GM12878 (cell line): ENCODE measurements around the gene DLK1. TPM values are rescaled to one million over a fixed set of nuclear protein-coding genes. Genes with fewer than 3 reads are reported as not detected.

Experiments used
- ATAC-seq: fragments of 200-7000 bp; cut with Tn5 transposase; 3 replicates; pipeline ENCODE4 v1.9.1; 2020; ENCODE audit warnings: mild to moderate bottlenecking, moderate library complexity
- BruUV-seq: library from RNA; stranded (reverse); fragments of 400-500 nt; replicated peaks from 2 replicates; lab custom pipeline; 2021; lab: Mats Ljungman, UMichigan
- CTCF ChIA-PET: fragments of 300-600 bp; sonication (Branson Sonifier 250); formaldehyde crosslinking; extraction: SDS; loops from one replicate; lab custom pipeline; 2021; ENCODE audit warnings: inconsistent platforms; lab: Yijun Ruan, JAX
- POLR2A ChIA-PET: fragments of 350-600 bp; formaldehyde crosslinking; extraction: SDS; loops from one replicate; lab custom pipeline; 2021; ENCODE audit warnings: inconsistent platforms; lab: Charles Lee
- RAD21 ChIA-PET: fragments of 300-600 bp; sonication (Branson Sonifier 250); formaldehyde crosslinking; loops from one replicate; lab custom pipeline; 2023; ENCODE audit warnings: antibody characterized with exemption; ENCODE audit not compliant: unreplicated experiment; lab: Charles Lee
- SMC1A ChIA-PET: fragments of 300-600 bp; sonication (Branson Sonifier 250); formaldehyde crosslinking; loops from one replicate; lab custom pipeline; 2023; ENCODE audit not compliant: unreplicated experiment, uncharacterized antibody; lab: Charles Lee
- DNase-seq: peaks from one replicate; pipeline ENCODE4 v3.0.0-alpha.2; 2011; ENCODE audit warnings: low read depth, low spot score
- FAIRE-seq: peaks from 3 replicates; lab custom pipeline; 2011; peaks lifted over from hg19 to GRCh38; lab: Jason Lieb, UNC
- H2AFZ ChIP-seq: 2 replicates; pipeline ENCODE4 v1.6.0; 2011; ENCODE audit warnings: low read depth, low read length, control low read depth; ENCODE audit not compliant: control insufficient read depth
- H3K27ac ChIP-seq: 2 replicates; pipeline ENCODE4 v1.5.1; 2011; ENCODE audit warnings: control low read depth; ENCODE audit not compliant: control insufficient read depth, insufficient read depth
- H3K27me3 ChIP-seq, 2 experiments: replicated peaks in 1 of 2; 2 replicates each; pipeline versions ENCODE4 v1.6.0 to v1.6.1; 2011; ENCODE audit warnings: low read length in 1 of 2; ENCODE audit not compliant: control insufficient read depth in 2 of 2, insufficient read depth in 2 of 2
- H3K36me3 ChIP-seq, 2 experiments: 2 replicates each; pipeline ENCODE4 v1.5.1; 2011; ENCODE audit warnings: low read length in 1 of 2; ENCODE audit not compliant: control insufficient read depth in 2 of 2, insufficient read depth in 2 of 2
- H3K4me1 ChIP-seq: 2 replicates; pipeline ENCODE4 v1.6.1; 2011; ENCODE audit warnings: mild to moderate bottlenecking, low read length, moderate library complexity, mixed read lengths; ENCODE audit not compliant: control insufficient read depth, insufficient read depth
- H3K4me2 ChIP-seq: 2 replicates; pipeline ENCODE4 v1.6.0; 2011; ENCODE audit warnings: control low read depth; ENCODE audit not compliant: control insufficient read depth, insufficient read depth
- H3K4me3 ChIP-seq: fragments of 200-600 bp; sonication (generic); 2 replicates; pipeline ENCODE4 v1.5.1; 2016
- H3K79me2 ChIP-seq: 2 replicates; pipeline ENCODE4 v1.6.0; 2011; ENCODE audit warnings: low read length; ENCODE audit not compliant: control insufficient read depth, insufficient read depth
- H3K9ac ChIP-seq: 2 replicates; pipeline ENCODE4 v1.8.0; 2011; ENCODE audit warnings: low read length, control low read depth, mixed read lengths; ENCODE audit not compliant: control insufficient read depth, insufficient read depth
- H3K9me3 ChIP-seq: replicated peaks from 3 replicates; pipeline ENCODE4 v1.5.1; 2011; ENCODE audit warnings: mild to moderate bottlenecking, low read length; ENCODE audit not compliant: control insufficient read depth, insufficient read depth
- H4K20me1 ChIP-seq: 2 replicates; pipeline ENCODE4 v1.6.0; 2011; ENCODE audit not compliant: control insufficient read depth, insufficient read depth
- BACH1 ChIP-seq: fragments of 450-650 bp; IDR thresholded peaks from 2 replicates; pipeline ENCODE4 v1.6.1; 2017; ENCODE audit warnings: mild to moderate bottlenecking, borderline replicate concordance
- CREB1 ChIP-seq: IDR thresholded peaks from 2 replicates; pipeline ENCODE4 v1.6.1; 2012; ENCODE audit warnings: low read depth, mild to moderate bottlenecking, inconsistent platforms
- CUX1 ChIP-seq: IDR thresholded peaks from 2 replicates; pipeline ENCODE4 v1.6.1; 2012; ENCODE audit warnings: improper control_type of control experiment, low read depth, low read length; ENCODE audit not compliant: insufficient replicate concordance
- GATAD2B ChIP-seq: fragments of 450-650 bp; conservative IDR thresholded peaks from 2 replicates; pipeline ENCODE4 v1.6.1; 2017; ENCODE audit warnings: low read depth, mild to moderate bottlenecking, moderate library complexity
- HCFC1 ChIP-seq: fragments of 150-350 bp; IDR thresholded peaks from 2 replicates; pipeline ENCODE4 v1.6.1; 2014; ENCODE audit warnings: low read length
- JUND ChIP-seq: IDR thresholded peaks from 2 replicates; pipeline ENCODE4 v1.6.1; 2012; ENCODE audit warnings: low read depth, mild to moderate bottlenecking, low read length, improper control_type of control experiment, moderate library complexity
- POLR2A ChIP-seq: IDR thresholded peaks from 2 replicates; pipeline ENCODE4 v1.6.1; 2011; ENCODE audit warnings: low read depth, mild to moderate bottlenecking, low read length
- SIN3A ChIP-seq: IDR thresholded peaks from 2 replicates; pipeline ENCODE4 v1.6.1; 2012; ENCODE audit warnings: low read depth, low read length, improper control_type of control experiment
- ZBED1 ChIP-seq: IDR thresholded peaks from 2 replicates; pipeline ENCODE4 v1.6.1; 2016; ENCODE audit warnings: borderline replicate concordance
- WGBS: methylation state at CpG from one replicate; pipeline ENCODE4 v1.1.6; 2016; ENCODE audit warnings: low lambda C conversion rate; ENCODE audit not compliant: insufficient replicate concordance, insufficient coverage; ENCODE audit errors: missing lambda C conversion rate; 5-methylcytosine and 5-hydroxymethylcytosine counted together
- in situ Hi-C: fragments of 300-500 bp; cut with MboI; formaldehyde crosslinking; loops from 9 replicates; pipeline ENCODE4 v1.14.3; 2018; ENCODE audit warnings: mixed read lengths
- intact Hi-C: fragments of 100-400 bp; cut with micrococcal nuclease; formaldehyde crosslinking; loops from one replicate; pipeline ENCODE4 v1.14.2; 2022; ENCODE audit not compliant: unreplicated experiment
- polyA plus RNA-seq, 11 experiments: library from polyadenylated mRNA; depleted of rRNA in 4 of 11; unstranded in 6 of 11; stranded (reverse) in 5 of 11; fragments of >200 nt; fragmentation: Nextera tagmentation in 4 of 11; fragmentation: Illumina TruSeq in 1 of 11; extraction: Ambion mirVana in 4 of 11; extraction: Trizol in 1 of 11; gene quantifications; 1 replicate in 1 of 11; 2 replicates in 10 of 11; pipeline versions ENCODE4 v1.2.1 to v1.2.3, GENCODE V29; 2011 to 2016; ENCODE audit warnings: inconsistent platforms in 2 of 11, missing spikeins in 2 of 11, low read depth in 1 of 11
- total RNA-seq, 4 experiments: library from RNA; depleted of rRNA in 3 of 4; stranded (reverse); fragments of >200 nt in 3 of 4; fragmentation: Illumina TruSeq in 1 of 4; extraction: Trizol in 1 of 4; gene quantifications; 2 replicates each; pipeline versions ENCODE4 v1.2.1 to v1.2.3, GENCODE V29; 2013 to 2021

DLK1 gene
- total and polyA plus RNA-seq, 10 of the 15 experiments (the other 5 are each of a cell fraction or from before 2014, with no cell fraction given), result 0.87 TPM; not detected in 9

- Histone ChIP-seq H3K36me3 (no peaks in the 10 kb centered on the region), H3K9me3 (no peaks in the 10 kb centered on the region), H2AFZ (no peak overlapping the region), H3K9ac (no peak overlapping the region), H3K27ac (no peak overlapping the region), H3K79me2 (no peaks in the 10 kb centered on the region), H4K20me1 (no peaks in the 10 kb centered on the region), H3K4me2 (no peak overlapping the region), H3K27me3 (peaks cover 0 to 2% of the 10 kb centered on the region in 2 experiments; a peak in 2 of 4 replicates), H3K4me1 (no peaks in the 10 kb centered on the region), H3K4me3 (no peak overlapping the region)
- TF ChIP-seq ZBED1 (no peak), POLR2A (no peak)
- SMC1A ChIA-PET, result no interaction called here
- RAD21 ChIA-PET, result no interaction called here
- in situ Hi-C loops (no loop called here), intact Hi-C loops (no loop called here)
- no peak for ATAC-seq
- no peak for DNase-seq
- BruUV-seq, result no TSS peak
- 45% methylated on average over 11 of the region's 11 CpGs for WGBS
- no peak for FAIRE-seq
- CTCF ChIA-PET, result no interaction called here
- POLR2A ChIA-PET, result no interaction called here
These were observed 60.0 kb downstream of the DLK1 start for GRCh38 chr14:100786576-100787219.

- Histone ChIP-seq H3K27ac (no peak overlapping the region), H3K9ac (no peak overlapping the region), H3K9me3 (no peaks in the 10 kb centered on the region), H3K4me1 (no peaks in the 10 kb centered on the region), H2AFZ (no peak overlapping the region), H4K20me1 (no peaks in the 10 kb centered on the region), H3K36me3 (no peaks in the 10 kb centered on the region), H3K79me2 (no peaks in the 10 kb centered on the region), H3K27me3 (no peaks in the 10 kb centered on the region; a peak in 1 of 4 replicates), H3K4me2 (no peak overlapping the region), H3K4me3 (no peak overlapping the region)
- WGBS, result 49% methylated on average over 14 of the region's 14 CpGs
- TF ChIP-seq CUX1 (no peak), CREB1 (no peak), HCFC1 (no peak), SIN3A (no peak), JUND (no peak), GATAD2B (no peak), BACH1 (no peak)
- intact Hi-C loops (no loop called here), in situ Hi-C loops (no loop called here)
- no TSS peak for BruUV-seq
- no peak for DNase-seq
- POLR2A ChIA-PET, result no interaction called here
- CTCF ChIA-PET, result no interaction called here
- RAD21 ChIA-PET, result no interaction called here
- no peak for ATAC-seq
- SMC1A ChIA-PET, result no interaction called here
- FAIRE-seq, result no peak
These were observed 61.0 kb downstream of the DLK1 start for GRCh38 chr14:100787659-100788058.
